GM23338 (cell line): ENCODE results near the gene PPIP5K1. TPM values are rescaled to one million over a fixed set of nuclear protein-coding genes. Genes with fewer than 3 reads are reported as not detected.

Source experiments
- ATAC-seq: fragments of 200-7000 bp; cut with Tn5 transposase; 3 replicates; pipeline ENCODE4 v1.9.1; 2020
- DNase-seq: peaks from one replicate; pipeline ENCODE4 v3.0.0-alpha.2; 2015; ENCODE audit warnings: low spot score
- H2AFZ ChIP-seq: fragments of 200-600 bp; sonication (generic); 2 replicates; pipeline ENCODE4 v1.8.0; 2016; ENCODE audit warnings: antibody characterized with exemption, mild to moderate bottlenecking, moderate library complexity
- H3F3A ChIP-seq: fragments of 200-600 bp; sonication (generic); replicated peaks from 2 replicates; pipeline ENCODE4 v1.8.0; 2017; ENCODE audit warnings: antibody characterized with exemption, mixed run types, low read depth
- H3K27ac ChIP-seq: fragments of 200-600 bp; sonication (generic); 2 replicates; pipeline ENCODE4 v1.6.1; 2016; ENCODE audit warnings: low read depth
- H3K27me3 ChIP-seq: fragments of 200-600 bp; sonication (generic); 2 replicates; pipeline ENCODE4 v1.8.0; 2016; ENCODE audit warnings: mild to moderate bottlenecking, mixed run types, moderate library complexity; ENCODE audit not compliant: insufficient read depth
- H3K36me3 ChIP-seq: fragments of 200-600 bp; sonication (generic); 2 replicates; pipeline ENCODE4 v1.8.0; 2016; ENCODE audit warnings: mild to moderate bottlenecking; ENCODE audit not compliant: insufficient read depth
- H3K4me1 ChIP-seq: fragments of 200-600 bp; sonication (generic); 2 replicates; pipeline ENCODE4 v1.8.0; 2016; ENCODE audit warnings: mild to moderate bottlenecking, moderate library complexity; ENCODE audit not compliant: insufficient read depth
- H3K4me2 ChIP-seq: fragments of 200-600 bp; sonication (generic); 2 replicates; pipeline ENCODE4 v1.7.1; 2017; ENCODE audit warnings: mixed run types
- H3K4me3 ChIP-seq: fragments of 200-600 bp; sonication (generic); 2 replicates; pipeline ENCODE4 v1.6.1; 2016; ENCODE audit warnings: mixed run types
- H3K79me2 ChIP-seq: fragments of 200-600 bp; sonication (generic); replicated peaks from 2 replicates; pipeline ENCODE4 v1.8.0; 2017; ENCODE audit warnings: mild to moderate bottlenecking; ENCODE audit not compliant: insufficient read depth
- H3K9me2 ChIP-seq: fragments of 200-600 bp; sonication (generic); 2 replicates; pipeline ENCODE4 v1.8.0; 2017; ENCODE audit not compliant: insufficient read depth
- H4K20me1 ChIP-seq: fragments of 200-600 bp; sonication (generic); replicated peaks from 2 replicates; pipeline ENCODE4 v1.8.0; 2017; ENCODE audit warnings: mild to moderate bottlenecking; ENCODE audit not compliant: insufficient read depth
- H3K27ac Mint-ChIP-seq: 2 replicates; pipeline ENCODE4 v1.8.0; 2020; ENCODE audit warnings: inconsistent platforms, mild to moderate bottlenecking, moderate library complexity, mixed read lengths
- H3K27me3 Mint-ChIP-seq: 3 replicates; pipeline ENCODE4 v1.8.0; 2022; ENCODE audit warnings: low read depth, mild to moderate bottlenecking, moderate library complexity, mixed read lengths, inconsistent platforms; ENCODE audit not compliant: insufficient read depth, poor library complexity
- H3K36me3 Mint-ChIP-seq: 3 replicates; pipeline ENCODE4 v1.8.0; 2021; ENCODE audit warnings: low read depth, mild to moderate bottlenecking, inconsistent platforms, moderate library complexity, mixed read lengths
- H3K4me1 Mint-ChIP-seq: 3 replicates; pipeline ENCODE4 v1.8.0; 2020; ENCODE audit warnings: mild to moderate bottlenecking, inconsistent platforms, mixed read lengths
- H3K4me3 Mint-ChIP-seq: 3 replicates; pipeline ENCODE4 v1.8.0; 2021; ENCODE audit warnings: moderate library complexity, mild to moderate bottlenecking, inconsistent platforms, mixed read lengths
- H3K9me3 Mint-ChIP-seq: 3 replicates; pipeline ENCODE4 v1.8.0; 2020; ENCODE audit warnings: moderate library complexity, mild to moderate bottlenecking, inconsistent platforms, mixed read lengths
- CREB1 ChIP-seq: fragments of 250-450 bp; sonication (Bioruptor Pico); IDR thresholded peaks from 2 replicates; pipeline ENCODE4 v1.5.0; 2020; ENCODE audit warnings: low read depth, mild to moderate bottlenecking, moderate library complexity
- STAT1 ChIP-seq: IDR thresholded peaks from one replicate; pipeline ENCODE4 v1.6.1; 2016; ENCODE audit warnings: antibody characterized with exemption; ENCODE audit not compliant: unreplicated experiment
- ZNF114 ChIP-seq: fragments of 250-450 bp; sonication (Bioruptor Pico); IDR thresholded peaks from 2 replicates; pipeline ENCODE4 v1.5.0; 2020; ENCODE audit warnings: mild to moderate bottlenecking, moderate library complexity
- ZNF462 ChIP-seq: fragments of 250-450 bp; sonication (Bioruptor Pico); IDR thresholded peaks from 2 replicates; pipeline ENCODE4 v1.5.0; 2020; ENCODE audit warnings: mild to moderate bottlenecking, moderate library complexity
- polyA plus RNA-seq: library from polyadenylated mRNA; unstranded; fragments of >200 nt; fragmentation: Nextera tagmentation; extraction: Ambion mirVana; gene quantifications from 2 replicates; pipeline ENCODE4 v1.2.1, GENCODE V29; 2016
- total RNA-seq: library from RNA; depleted of rRNA; stranded (reverse); fragments of >200 nt; shearing (Covaris generic); gene quantifications from 2 replicates; pipeline ENCODE4 v1.2.3, GENCODE V29; 2014
- TF ChIP-seq, protein P1 (sequence below), 2 experiments: fragments of 200-600 bp in 1 of 2; sonication (generic) in 1 of 2; conservative IDR thresholded peaks; 2 replicates each; pipeline versions ENCODE4 v1.5.1 to v1.6.1; 2016 to 2017; ENCODE audit warnings: antibody characterized with exemption in 2 of 2, low read depth in 2 of 2, mild to moderate bottlenecking in 2 of 2, moderate library complexity in 1 of 2

The PPIP5K1 gene
- total and polyA plus RNA-seq, 2 experiments from 2014 or later: 5.8 to 23.5 TPM

- no peak for TF ChIP-seq ZNF462
- TF ChIP-seq, protein P1, sequence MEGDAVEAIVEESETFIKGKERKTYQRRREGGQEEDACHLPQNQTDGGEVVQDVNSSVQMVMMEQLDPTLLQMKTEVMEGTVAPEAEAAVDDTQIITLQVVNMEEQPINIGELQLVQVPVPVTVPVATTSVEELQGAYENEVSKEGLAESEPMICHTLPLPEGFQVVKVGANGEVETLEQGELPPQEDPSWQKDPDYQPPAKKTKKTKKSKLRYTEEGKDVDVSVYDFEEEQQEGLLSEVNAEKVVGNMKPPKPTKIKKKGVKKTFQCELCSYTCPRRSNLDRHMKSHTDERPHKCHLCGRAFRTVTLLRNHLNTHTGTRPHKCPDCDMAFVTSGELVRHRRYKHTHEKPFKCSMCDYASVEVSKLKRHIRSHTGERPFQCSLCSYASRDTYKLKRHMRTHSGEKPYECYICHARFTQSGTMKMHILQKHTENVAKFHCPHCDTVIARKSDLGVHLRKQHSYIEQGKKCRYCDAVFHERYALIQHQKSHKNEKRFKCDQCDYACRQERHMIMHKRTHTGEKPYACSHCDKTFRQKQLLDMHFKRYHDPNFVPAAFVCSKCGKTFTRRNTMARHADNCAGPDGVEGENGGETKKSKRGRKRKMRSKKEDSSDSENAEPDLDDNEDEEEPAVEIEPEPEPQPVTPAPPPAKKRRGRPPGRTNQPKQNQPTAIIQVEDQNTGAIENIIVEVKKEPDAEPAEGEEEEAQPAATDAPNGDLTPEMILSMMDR (conservative IDR thresholded peaks at IDR 0.05; ENCODE audit: low read depth in 2 of 2): peak; percentile 16 to 29; a peak in 2 of 4 replicates
Measured at GRCh38 chr15:43510200-43511011, 79.6 kb downstream of the PPIP5K1 start (continued).

GRCh38 chr15:43509660-43510199, 80.3 kb downstream of the PPIP5K1 start:
- no peaks in the 10 kb centered on the region for H3K9me2 ChIP-seq
- peaks cover 11% of the 10 kb centered on the region for H3F3A ChIP-seq
- H3K4me3 ChIP-seq: peak overlapping the region; percentile 61
- peaks cover 16% of the 10 kb centered on the region for H3K4me1 ChIP-seq
- no peak overlapping the region for H3K27ac ChIP-seq
- no peaks in the 10 kb centered on the region for H3K36me3 ChIP-seq
- no peaks in the 10 kb centered on the region for H4K20me1 ChIP-seq
- peak overlapping the region; percentile 75 for H3K4me2 ChIP-seq
- H3K4me1 Mint-ChIP-seq: peaks cover 30% of the 10 kb centered on the region
- H3K4me3 Mint-ChIP-seq: peak overlapping the region; percentile 89
- no peaks in the 10 kb centered on the region for H3K9me3 Mint-ChIP-seq
- H3K79me2 ChIP-seq: no peaks in the 10 kb centered on the region
- ATAC-seq (no peak), DNase-seq (peak; percentile 27)
- peak overlapping the region; percentile 65; the same call in 1 of the 2 replicates for H3K27ac Mint-ChIP-seq
- H2AFZ ChIP-seq: peak overlapping the region; percentile 64; the same call in 1 of the 2 replicates
- H3K27me3 ChIP-seq: peaks cover 28% of the 10 kb centered on the region
- H3K27me3 Mint-ChIP-seq: peaks cover 24% of the 10 kb centered on the region
- no peaks in the 10 kb centered on the region; the same call in 2 of the 3 replicates for H3K36me3 Mint-ChIP-seq
- TF ChIP-seq CREB1 (CRISPR knock-in tag) (no peak), STAT1 (no peak), ZNF114 (CRISPR knock-in tag) (no peak), ZNF462 (no peak)
